H9 (cell line): ENCODE measurements around the gene FARSA. TPM values are rescaled to one million over a fixed set of nuclear protein-coding genes. Genes with fewer than 3 reads are reported as not detected.
A peak's percentile ranks its signal among the peaks of the same experiment; 100 is the strongest.

Experiments used
- DNase-seq: peaks from one replicate; pipeline ENCODE4 v3.0.0-alpha.2; 2017
- H2AFZ ChIP-seq: one replicate; pipeline ENCODE4 v1.6.1; 2013; ENCODE audit warnings: mild to moderate bottlenecking, low read length, control low read depth, moderate library complexity
- H2AK5ac ChIP-seq: 2 replicates; pipeline ENCODE4 v1.6.1; 2013; ENCODE audit warnings: low read length, control low read depth, mixed read lengths; ENCODE audit not compliant: insufficient read length
- H2BK120ac ChIP-seq: one replicate; pipeline ENCODE4 v1.6.1; 2013; ENCODE audit warnings: low read depth, mild to moderate bottlenecking, low read length, control low read depth, inconsistent platforms; ENCODE audit not compliant: poor library complexity, severe bottlenecking
- H2BK12ac ChIP-seq: 2 replicates; pipeline ENCODE4 v1.6.1; 2013; ENCODE audit warnings: low read length, control low read depth, mixed read lengths, low read depth; ENCODE audit not compliant: insufficient read length
- H2BK15ac ChIP-seq: 2 replicates; pipeline ENCODE4 v1.6.1; 2013; ENCODE audit warnings: low read depth, low read length, control low read depth
- H2BK20ac ChIP-seq: one replicate; pipeline ENCODE4 v1.6.1; 2013; ENCODE audit warnings: low read depth, mild to moderate bottlenecking, low read length, control low read depth, inconsistent platforms; ENCODE audit not compliant: poor library complexity, severe bottlenecking
- H2BK5ac ChIP-seq: 2 replicates; pipeline ENCODE4 v1.6.1; 2013; ENCODE audit warnings: low read length, control low read depth, mixed read lengths; ENCODE audit not compliant: insufficient read length
- H3K14ac ChIP-seq: 2 replicates; pipeline ENCODE4 v1.6.1; 2013; ENCODE audit warnings: low read length, control low read depth; ENCODE audit not compliant: insufficient read depth
- H3K18ac ChIP-seq: 2 replicates; pipeline ENCODE4 v1.6.1; 2013; ENCODE audit warnings: low read depth, mild to moderate bottlenecking, mixed read lengths, low read length, control low read depth; ENCODE audit not compliant: insufficient read length
- H3K23ac ChIP-seq: 2 replicates; pipeline ENCODE4 v1.6.1; 2013; ENCODE audit warnings: low read length, control low read depth, mixed read lengths, low read depth; ENCODE audit not compliant: insufficient read length
- H3K23me2 ChIP-seq: 2 replicates; pipeline ENCODE4 v1.6.1; 2013; ENCODE audit warnings: low read depth, mild to moderate bottlenecking, mixed read lengths, low read length, control low read depth; ENCODE audit not compliant: insufficient read length, poor library complexity, severe bottlenecking
- H3K27ac ChIP-seq: 2 replicates; pipeline ENCODE4 v1.5.1; 2013; ENCODE audit warnings: low read length, control low read depth, mixed read lengths, low read depth; ENCODE audit not compliant: insufficient read length
- H3K27me3 ChIP-seq: 2 replicates; pipeline ENCODE4 v1.6.1; 2013; ENCODE audit warnings: low read length, control low read depth, inconsistent platforms; ENCODE audit not compliant: insufficient read depth
- H3K4ac ChIP-seq: 2 replicates; pipeline ENCODE4 v1.6.1; 2013; ENCODE audit warnings: low read depth, mild to moderate bottlenecking, control low read depth, inconsistent platforms, low read length, moderate library complexity
- H3K4me1 ChIP-seq: 2 replicates; pipeline ENCODE4 v1.6.1; 2013; ENCODE audit warnings: low read length, control low read depth, inconsistent platforms; ENCODE audit not compliant: insufficient read depth
- H3K4me2 ChIP-seq: 2 replicates; pipeline ENCODE4 v1.6.1; 2013; ENCODE audit warnings: low read length, control low read depth, mixed read lengths; ENCODE audit not compliant: insufficient read length, insufficient read depth
- H3K56ac ChIP-seq: 2 replicates; pipeline ENCODE4 v1.6.1; 2013; ENCODE audit warnings: low read depth, mild to moderate bottlenecking, mixed read lengths, low read length, control low read depth; ENCODE audit not compliant: insufficient read length
- H3K79me1 ChIP-seq: 2 replicates; pipeline ENCODE4 v1.6.1; 2013; ENCODE audit warnings: low read depth, mild to moderate bottlenecking, moderate library complexity, low read length, control low read depth, inconsistent platforms; ENCODE audit not compliant: insufficient read depth, poor library complexity, severe bottlenecking
- H3K79me2 ChIP-seq: 2 replicates; pipeline ENCODE4 v1.6.1; 2013; ENCODE audit warnings: low read length, control low read depth, inconsistent platforms; ENCODE audit not compliant: insufficient read depth
- H3K9ac ChIP-seq: 2 replicates; pipeline ENCODE4 v1.6.1; 2013; ENCODE audit warnings: low read length, control low read depth, mixed read lengths; ENCODE audit not compliant: insufficient read length; ENCODE audit errors: extremely low read depth
- H3K9me3 ChIP-seq: one replicate; pipeline ENCODE4 v1.6.1; 2013; ENCODE audit warnings: low read depth, low read length, inconsistent platforms; ENCODE audit not compliant: control insufficient read depth
- H3T11ph ChIP-seq: one replicate; pipeline ENCODE4 v1.6.1; 2013; ENCODE audit warnings: mild to moderate bottlenecking, low read length, control low read depth, inconsistent platforms
- H4K20me1 ChIP-seq: one replicate; pipeline ENCODE4 v1.6.1; 2013; ENCODE audit not compliant: control insufficient read depth, insufficient read length, insufficient read depth
- H4K5ac ChIP-seq: 2 replicates; pipeline ENCODE4 v1.6.1; 2013; ENCODE audit warnings: low read depth, mild to moderate bottlenecking, mixed read lengths, low read length, control low read depth; ENCODE audit not compliant: insufficient read length
- H4K8ac ChIP-seq: replicated peaks from 2 replicates; pipeline ENCODE4 v1.6.1; 2013; ENCODE audit warnings: low read length, control low read depth, mixed read lengths, low read depth; ENCODE audit not compliant: insufficient read length
- H4K91ac ChIP-seq: 2 replicates; pipeline ENCODE4 v1.6.1; 2013; ENCODE audit warnings: low read depth, mild to moderate bottlenecking, moderate library complexity, mixed read lengths, low read length, control low read depth; ENCODE audit not compliant: insufficient read length
- H3K27ac Mint-ChIP-seq, 3 experiments: 2 replicates in 2 of 3; 3 replicates in 1 of 3; pipeline ENCODE4 v1.8.0; 2020 to 2021; ENCODE audit warnings: mixed read lengths in 3 of 3, mild to moderate bottlenecking in 1 of 3, moderate library complexity in 1 of 3
- H3K27me3 Mint-ChIP-seq: 2 replicates; pipeline ENCODE4 v1.8.0; 2021; ENCODE audit warnings: low read depth, mild to moderate bottlenecking, moderate library complexity, mixed read lengths
- H3K36me3 Mint-ChIP-seq, 3 experiments: 2 replicates in 2 of 3; 3 replicates in 1 of 3; pipeline ENCODE4 v1.8.0; 2020 to 2021; ENCODE audit warnings: low read depth in 3 of 3, mixed read lengths in 3 of 3; ENCODE audit not compliant: insufficient read depth in 1 of 3
- H3K4me1 Mint-ChIP-seq, 2 experiments: 2 replicates each; pipeline ENCODE4 v1.8.0; 2020; ENCODE audit warnings: mixed read lengths in 2 of 2
- H3K4me3 Mint-ChIP-seq, 2 experiments: 2 replicates in 1 of 2; 3 replicates in 1 of 2; pipeline ENCODE4 v1.8.0; 2020 to 2021; ENCODE audit warnings: mild to moderate bottlenecking in 2 of 2, mixed read lengths in 2 of 2, moderate library complexity in 1 of 2
- H3K9me3 Mint-ChIP-seq, 2 experiments: 2 replicates in 1 of 2; 3 replicates in 1 of 2; pipeline ENCODE4 v1.8.0; 2020; ENCODE audit warnings: mild to moderate bottlenecking in 2 of 2, mixed read lengths in 2 of 2, moderate library complexity in 1 of 2
- whole genome bisulfite sequencing: extraction: QIAGEN DNeasy Blood & Tissue Kit; methylation state at CpG from one replicate; pipeline ENCODE4 v1.1.7; 2013; ENCODE audit warnings: missing lambda C conversion rate, low lambda C conversion rate, mixed read lengths; ENCODE audit not compliant: insufficient read length; ENCODE audit errors: extremely low coverage; 5-methylcytosine and 5-hydroxymethylcytosine counted together
- total RNA-seq: library from RNA; stranded (reverse); gene quantifications from 2 replicates; pipeline ENCODE4 v1.2.1, GENCODE V29; 2021
- TF ChIP-seq, protein P1 (sequence below): fragments of 200-600 bp; sonication (generic); conservative IDR thresholded peaks from 3 replicates; pipeline ENCODE4 v1.8.0; 2021; ENCODE audit warnings: antibody characterized with exemption, mild to moderate bottlenecking

FARSA gene
- total RNA-seq, 1 experiment from 2014 or later = 110 TPM

DNA sequence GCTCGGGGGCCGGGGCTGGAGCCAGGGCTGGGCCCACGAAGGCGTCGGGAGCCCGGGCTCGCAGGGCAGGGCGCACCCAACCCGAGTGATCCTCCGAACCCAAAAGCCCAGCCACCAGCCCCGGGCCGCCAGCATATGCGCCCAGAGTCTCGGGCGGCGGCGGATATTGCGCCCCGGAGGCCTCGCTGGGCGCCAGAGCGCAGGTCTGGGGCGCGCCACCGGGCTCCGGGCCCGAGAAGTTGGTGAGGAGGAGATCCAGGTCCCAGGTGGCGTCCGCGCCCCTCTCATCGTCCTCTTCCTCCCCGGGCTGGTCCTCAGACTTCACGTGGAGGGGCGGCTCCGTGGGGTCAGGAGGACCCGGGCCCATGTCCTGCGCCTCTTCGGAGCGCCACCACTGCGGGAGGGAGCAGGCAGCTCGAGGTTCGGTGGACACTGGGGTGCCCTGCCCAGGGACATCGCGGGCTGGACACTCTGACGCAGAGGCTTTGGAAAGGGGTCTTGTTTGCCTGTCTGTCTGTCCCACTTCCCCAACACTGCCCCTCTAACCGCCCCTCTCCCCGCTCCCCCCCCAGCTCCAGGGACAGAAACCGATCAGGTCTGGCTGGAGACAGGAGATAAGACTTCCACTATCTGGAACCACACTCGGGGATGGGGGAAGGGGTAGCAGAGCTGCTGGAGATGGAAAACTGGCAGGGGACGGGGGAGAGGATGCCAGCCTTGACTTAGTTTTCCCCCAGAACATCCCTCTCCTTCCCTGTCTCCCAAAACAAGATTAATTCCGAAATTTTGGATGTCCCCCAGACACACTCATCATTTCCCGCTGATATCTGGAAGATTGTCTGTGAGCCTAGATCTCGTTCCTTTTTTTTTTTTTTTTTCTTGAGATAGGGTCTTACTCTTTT, 47.5 kb downstream of the FARSA start:
- H3T11ph ChIP-seq = no peak overlapping the region
- H2BK120ac ChIP-seq = no peak overlapping the region
- no peak overlapping the region for H3K23ac ChIP-seq
- H3K79me1 ChIP-seq = no peaks in the 10 kb centered on the region
- H3K36me3 Mint-ChIP-seq = peaks cover under 1 to 7% (median 4%) of the 10 kb centered on the region in 3 experiments; a peak in 5 of 7 replicates
- TF ChIP-seq, protein P1, sequence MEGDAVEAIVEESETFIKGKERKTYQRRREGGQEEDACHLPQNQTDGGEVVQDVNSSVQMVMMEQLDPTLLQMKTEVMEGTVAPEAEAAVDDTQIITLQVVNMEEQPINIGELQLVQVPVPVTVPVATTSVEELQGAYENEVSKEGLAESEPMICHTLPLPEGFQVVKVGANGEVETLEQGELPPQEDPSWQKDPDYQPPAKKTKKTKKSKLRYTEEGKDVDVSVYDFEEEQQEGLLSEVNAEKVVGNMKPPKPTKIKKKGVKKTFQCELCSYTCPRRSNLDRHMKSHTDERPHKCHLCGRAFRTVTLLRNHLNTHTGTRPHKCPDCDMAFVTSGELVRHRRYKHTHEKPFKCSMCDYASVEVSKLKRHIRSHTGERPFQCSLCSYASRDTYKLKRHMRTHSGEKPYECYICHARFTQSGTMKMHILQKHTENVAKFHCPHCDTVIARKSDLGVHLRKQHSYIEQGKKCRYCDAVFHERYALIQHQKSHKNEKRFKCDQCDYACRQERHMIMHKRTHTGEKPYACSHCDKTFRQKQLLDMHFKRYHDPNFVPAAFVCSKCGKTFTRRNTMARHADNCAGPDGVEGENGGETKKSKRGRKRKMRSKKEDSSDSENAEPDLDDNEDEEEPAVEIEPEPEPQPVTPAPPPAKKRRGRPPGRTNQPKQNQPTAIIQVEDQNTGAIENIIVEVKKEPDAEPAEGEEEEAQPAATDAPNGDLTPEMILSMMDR = no peak; the same call in 2 of the 3 replicates
- H3K9ac ChIP-seq = peak overlapping the region; percentile 38
- no peak overlapping the region for H2BK5ac ChIP-seq
- H3K4me3 Mint-ChIP-seq = peak overlapping the region; percentile 55 to 82
- peaks cover 52% of the 10 kb centered on the region for H3K27me3 Mint-ChIP-seq
- WGBS = no CpG with 5 or more reads among the region's 53 CpGs
- H4K8ac ChIP-seq = no peak overlapping the region
- no peak overlapping the region for H2AFZ ChIP-seq
- peak overlapping the region; percentile 7 for H3K18ac ChIP-seq
- peak overlapping the region; percentile 79 for H3K4me2 ChIP-seq
- H4K20me1 ChIP-seq = no peaks in the 10 kb centered on the region
- no peak overlapping the region for H3K27ac ChIP-seq
- no peak overlapping the region for H3K56ac ChIP-seq
- H3K27ac Mint-ChIP-seq = no peak overlapping the region; a peak in 1 of 7 replicates
- no peaks in the 10 kb centered on the region for H3K9me3 ChIP-seq
- H2BK20ac ChIP-seq = no peak overlapping the region
- no peak overlapping the region for H4K5ac ChIP-seq
- H3K27me3 ChIP-seq = 0 out of 2 replicates have a peak, but pooled peaks cover 1% of the 10 kb centered on the region
- peaks cover 11 to 16% of the 10 kb centered on the region in 2 experiments for H3K4me1 Mint-ChIP-seq
- H3K14ac ChIP-seq = peak overlapping the region; percentile 73
- DNase-seq = no peak
- no peak overlapping the region for H2BK15ac ChIP-seq
- H3K4ac ChIP-seq = no peak overlapping the region
- H3K4me1 ChIP-seq = no peaks in the 10 kb centered on the region
- H2BK12ac ChIP-seq = no peak overlapping the region
- no peaks in the 10 kb centered on the region for H3K79me2 ChIP-seq
- H4K91ac ChIP-seq = no peak overlapping the region
- H3K23me2 ChIP-seq = peaks cover 9% of the 10 kb centered on the region
- H2AK5ac ChIP-seq = no peak overlapping the region
- peaks cover 16% of the 10 kb centered on the region in 2 experiments for H3K9me3 Mint-ChIP-seq
